Kidney glomerular epithelial cell (primary cell): ENCODE data around the gene PRKAG2.
"Not testable (repeated sequence)": the region's sequence is repeated elsewhere in the genome, so short reads cannot be mapped to it uniquely, and the experiment has no call there.

Source experiments
- DNase-seq: peaks from one replicate; lab custom pipeline; 2025; lab: John Stamatoyannopoulos, UW

PRKAG2 gene

GRCh38 chr7:151785681-151785965 is 91.3 kb downstream of the PRKAG2 start:
- no peak for DNase-seq

- no peak for DNase-seq
These were observed 91.8 kb downstream of the PRKAG2 start for GRCh38 chr7:151784853-151785680.

- DNase-seq: no peak
These were observed 92.8 kb downstream of the PRKAG2 start for GRCh38 chr7:151783958-151784575.

- DNase-seq: peak; percentile 4
These were observed 94.1 kb downstream of the PRKAG2 start for GRCh38 chr7:151782598-151783448.

- DNase-seq: not testable (repeated sequence)
These were observed 94.7 kb downstream of the PRKAG2 start for GRCh38 chr7:151782256-151782597.

- no peak for DNase-seq
These were observed 95.6 kb downstream of the PRKAG2 start for GRCh38 chr7:151781161-151781845.

GRCh38 chr7:151780631-151781030 is 96.3 kb downstream of the PRKAG2 start:
- DNase-seq: no peak

GRCh38 chr7:151779678-151780077 is 97.2 kb downstream of the PRKAG2 start:
- DNase-seq: no peak

GRCh38 chr7:151779255-151779654 is 97.7 kb downstream of the PRKAG2 start:
- no peak for DNase-seq

- no peak for DNase-seq
These were observed 98.8 kb downstream of the PRKAG2 start for GRCh38 chr7:151777908-151778670.

GRCh38 chr7:151777495-151777880 is 99.4 kb downstream of the PRKAG2 start:
- no peak for DNase-seq

GRCh38 chr7:151776876-151777494 is 99.9 kb downstream of the PRKAG2 start:
- DNase-seq: no peak

- no peak for DNase-seq
These were observed 100.5 kb downstream of the PRKAG2 start for GRCh38 chr7:151776446-151776845.

GRCh38 chr7:151775547-151776443 is 101.1 kb downstream of the PRKAG2 start:
- no peak for DNase-seq

- no peak for DNase-seq
These were observed 102.0 kb downstream of the PRKAG2 start for GRCh38 chr7:151774951-151775350.

- DNase-seq: no peak
These were observed 103.1 kb downstream of the PRKAG2 start for GRCh38 chr7:151773797-151774196.

GRCh38 chr7:151770232-151770631 is 106.7 kb downstream of the PRKAG2 start:
- DNase-seq: no peak

GRCh38 chr7:151769188-151769821 is 107.6 kb downstream of the PRKAG2 start:
- DNase-seq: no peak

- no peak for DNase-seq
These were observed 108.1 kb downstream of the PRKAG2 start for GRCh38 chr7:151768805-151769187.

GRCh38 chr7:151767557-151767956 is 109.4 kb downstream of the PRKAG2 start:
- no peak for DNase-seq
